ELR (cell line): ENCODE data around the gene ZNF225.
"Not testable (repeated sequence)": the region's sequence is repeated elsewhere in the genome, so short reads cannot be mapped to it uniquely, and the experiment has no call there.

Source experiments
- DNase-seq: peaks from one replicate; pipeline ENCODE4 v3.0.0-alpha.2; 2015; ENCODE audit warnings: low read depth

The ZNF225 gene

GRCh38 chr19:44113138-44113783 is at the start of gene ZNF225:
Gene ZNF225 (plus strand): TSS chr19:44113399. CDS start chr19:44115828, 2,429 bp downstream.
- DNase-seq = peak; percentile 98

- no peak for DNase-seq
Measured at GRCh38 chr19:44066305-44066704, 46.9 kb upstream of the ZNF225 start.

GRCh38 chr19:44069415-44069814 is 43.8 kb upstream of the ZNF225 start:
- no peak for DNase-seq

- DNase-seq = peak; percentile 93
Measured at GRCh38 chr19:44071824-44072542, 41.2 kb upstream of the ZNF225 start, which contains the start of gene ZNF284. Gene ZNF284 (plus strand): TSS chr19:44072159. CDS start chr19:44076390, 4,231 bp downstream.

- peak; percentile 25 for DNase-seq
Measured at GRCh38 chr19:44072543-44073401, 40.4 kb upstream of the ZNF225 start.

GRCh38 chr19:44076325-44076724 is 36.9 kb upstream of the ZNF225 start:
- DNase-seq = no peak

GRCh38 chr19:44092108-44092507 is 21.1 kb upstream of the ZNF225 start:
- DNase-seq = no peak

GRCh38 chr19:44093931-44094765 is 19.1 kb upstream of the ZNF225 start, which contains the start of gene ZNF224:
Gene ZNF224 (plus strand): TSS chr19:44094361. CDS start chr19:44097874, 3,513 bp downstream.
- DNase-seq = peak; percentile 93

- no peak for DNase-seq
Measured at GRCh38 chr19:44107751-44108150, 5.4 kb upstream of the ZNF225 start.

GRCh38 chr19:44109458-44109857 is 3.7 kb upstream of the ZNF225 start:
- no peak for DNase-seq

- DNase-seq = peak; percentile 87
Measured at GRCh38 chr19:44111910-44112463, 1.2 kb upstream of the ZNF225 start.

- DNase-seq = no peak
Measured at GRCh38 chr19:44112802-44113137, 429 bp upstream of the ZNF225 start.

- DNase-seq = peak; percentile 20
Measured at GRCh38 chr19:44113784-44114390, 688 bp downstream of the ZNF225 start.

- not testable (repeated sequence) for DNase-seq
Measured at GRCh38 chr19:44121162-44121561, 8.0 kb downstream of the ZNF225 start.

- no peak for DNase-seq
Measured at GRCh38 chr19:44131955-44132354, 18.8 kb downstream of the ZNF225 start.

- DNase-seq = peak; percentile 88
Measured at GRCh38 chr19:44141191-44142058, 28.2 kb downstream of the ZNF225 start, which contains the start of gene ZNF234. Gene ZNF234 (plus strand): TSS chr19:44141554. CDS start chr19:44144633, 3,079 bp downstream.

GRCh38 chr19:44142059-44142433 is 28.8 kb downstream of the ZNF225 start:
- peak; percentile 44 for DNase-seq

GRCh38 chr19:44149776-44150175 is 36.6 kb downstream of the ZNF225 start:
- no peak for DNase-seq

- no peak for DNase-seq
Measured at GRCh38 chr19:44151491-44151890, 38.3 kb downstream of the ZNF225 start.

GRCh38 chr19:44156475-44156874 is 43.3 kb downstream of the ZNF225 start:
- no peak for DNase-seq
